ES-I3 (cell line): ENCODE data around the gene IL5RA.

ENCODE experiments used
- H3K36me3 ChIP-seq: 2 replicates; pipeline ENCODE4 v1.6.1; 2013; ENCODE audit warnings: mild to moderate bottlenecking, low read length, control low read depth, moderate library complexity; ENCODE audit not compliant: insufficient read depth
- H3K4me1 ChIP-seq: 2 replicates; pipeline ENCODE4 v1.6.1; 2013; ENCODE audit warnings: mild to moderate bottlenecking, control low read depth, low read length; ENCODE audit not compliant: insufficient read depth
- H3K9ac ChIP-seq: 2 replicates; pipeline ENCODE4 v1.6.1; 2013; ENCODE audit warnings: low read depth, mild to moderate bottlenecking, low read length, moderate library complexity
- H3K9me3 ChIP-seq: 2 replicates; pipeline ENCODE4 v1.6.1; 2013; ENCODE audit warnings: mild to moderate bottlenecking, low read length, moderate library complexity; ENCODE audit not compliant: control insufficient read depth, insufficient read depth

The IL5RA gene

GRCh38 chr3:3110299-3110630 lies at the start of gene IL5RA:
IL5RA (minus strand) TSS chr3:3110374; CDS start chr3:3104984, 5,390 bp downstream.
- no peak within 1 kb of the TSS for H3K9ac ChIP-seq
- peaks cover 16% of the 10 kb centered on the region for H3K4me1 ChIP-seq
- no peaks in the 10 kb centered on the region for H3K9me3 ChIP-seq
- H3K36me3 ChIP-seq = no peaks in the 10 kb centered on the region

- no peaks in the 10 kb centered on the region for H3K4me1 ChIP-seq
- H3K9ac ChIP-seq = no peak overlapping the region
- peaks cover 12% of the 10 kb centered on the region for H3K36me3 ChIP-seq
- no peaks in the 10 kb centered on the region for H3K9me3 ChIP-seq
Observed at GRCh38 chr3:3157484-3157883, 47.3 kb upstream of the IL5RA start.

GRCh38 chr3:3154879-3155610 lies 44.9 kb upstream of the IL5RA start:
- H3K36me3 ChIP-seq = peaks cover 20% of the 10 kb centered on the region
- H3K9me3 ChIP-seq = no peaks in the 10 kb centered on the region
- H3K9ac ChIP-seq = no peak overlapping the region
- no peaks in the 10 kb centered on the region for H3K4me1 ChIP-seq

GRCh38 chr3:3151513-3151912 lies 41.3 kb upstream of the IL5RA start:
- Histone ChIP-seq H3K36me3 (peaks cover 18% of the 10 kb centered on the region), H3K9me3 (no peaks in the 10 kb centered on the region), H3K4me1 (no peaks in the 10 kb centered on the region), H3K9ac (no peak overlapping the region)

GRCh38 chr3:3149560-3149959 lies 39.4 kb upstream of the IL5RA start:
- H3K9me3 ChIP-seq = no peaks in the 10 kb centered on the region
- no peaks in the 10 kb centered on the region for H3K4me1 ChIP-seq
- no peak overlapping the region for H3K9ac ChIP-seq
- H3K36me3 ChIP-seq = peaks cover 26% of the 10 kb centered on the region

- peaks cover 14% of the 10 kb centered on the region for H3K36me3 ChIP-seq
- H3K9ac ChIP-seq = no peak overlapping the region
- H3K9me3 ChIP-seq = no peaks in the 10 kb centered on the region
- H3K4me1 ChIP-seq = no peaks in the 10 kb centered on the region
Observed at GRCh38 chr3:3145831-3146230, 35.7 kb upstream of the IL5RA start.

GRCh38 chr3:3141939-3142338 lies 31.8 kb upstream of the IL5RA start:
- no peak overlapping the region for H3K9ac ChIP-seq
- no peaks in the 10 kb centered on the region for H3K9me3 ChIP-seq
- no peaks in the 10 kb centered on the region for H3K4me1 ChIP-seq
- H3K36me3 ChIP-seq = peaks cover 16% of the 10 kb centered on the region

- Histone ChIP-seq H3K36me3 (peaks cover 11% of the 10 kb centered on the region), H3K9me3 (no peaks in the 10 kb centered on the region), H3K9ac (no peak overlapping the region), H3K4me1 (no peaks in the 10 kb centered on the region)
Observed at GRCh38 chr3:3137526-3137925, 27.4 kb upstream of the IL5RA start.

GRCh38 chr3:3134750-3135448 lies 24.7 kb upstream of the IL5RA start:
- H3K36me3 ChIP-seq = peaks cover 12% of the 10 kb centered on the region
- H3K4me1 ChIP-seq = no peaks in the 10 kb centered on the region
- no peaks in the 10 kb centered on the region for H3K9me3 ChIP-seq
- no peak overlapping the region for H3K9ac ChIP-seq

GRCh38 chr3:3133500-3133899 lies 23.3 kb upstream of the IL5RA start:
- Histone ChIP-seq H3K4me1 (no peaks in the 10 kb centered on the region), H3K36me3 (peaks cover 24% of the 10 kb centered on the region), H3K9me3 (no peaks in the 10 kb centered on the region), H3K9ac (no peak overlapping the region)

GRCh38 chr3:3129579-3129978 lies 19.4 kb upstream of the IL5RA start:
- Histone ChIP-seq H3K9me3 (no peaks in the 10 kb centered on the region), H3K36me3 (peaks cover 16% of the 10 kb centered on the region; the same call in 1 of the 2 replicates), H3K4me1 (no peaks in the 10 kb centered on the region), H3K9ac (no peak overlapping the region)

GRCh38 chr3:3127432-3128010 lies 17.3 kb upstream of the IL5RA start:
- Histone ChIP-seq H3K36me3 (peaks cover 16% of the 10 kb centered on the region; the same call in 1 of the 2 replicates), H3K9ac (peak overlapping the region; percentile 94), H3K4me1 (no peaks in the 10 kb centered on the region), H3K9me3 (no peaks in the 10 kb centered on the region)

GRCh38 chr3:3126477-3127431 lies 16.6 kb upstream of the IL5RA start, which contains the start of gene TRNT1:
TRNT1 (plus strand) TSS chr3:3126940; CDS start chr3:3129041, 2,101 bp downstream.
- Histone ChIP-seq H3K36me3 (peaks cover 16% of the 10 kb centered on the region; the same call in 1 of the 2 replicates), H3K9me3 (no peaks in the 10 kb centered on the region), H3K9ac (peak within 1 kb of the TSS; percentile 94), H3K4me1 (no peaks in the 10 kb centered on the region)

GRCh38 chr3:3125977-3126376 lies 15.8 kb upstream of the IL5RA start:
- Histone ChIP-seq H3K4me1 (no peaks in the 10 kb centered on the region), H3K9ac (peak overlapping the region; percentile 94), H3K9me3 (no peaks in the 10 kb centered on the region), H3K36me3 (peaks cover 16% of the 10 kb centered on the region; the same call in 1 of the 2 replicates)
